Measurements from ENCODE around the gene ACTN2. TPM values are rescaled to one million over a fixed set of nuclear protein-coding genes. Genes with fewer than 3 reads are reported as not detected.

The ACTN2 gene
- total RNA-seq, 2 donors from 2014 or later: 0.07 TPM; not detected in 1

DNA sequence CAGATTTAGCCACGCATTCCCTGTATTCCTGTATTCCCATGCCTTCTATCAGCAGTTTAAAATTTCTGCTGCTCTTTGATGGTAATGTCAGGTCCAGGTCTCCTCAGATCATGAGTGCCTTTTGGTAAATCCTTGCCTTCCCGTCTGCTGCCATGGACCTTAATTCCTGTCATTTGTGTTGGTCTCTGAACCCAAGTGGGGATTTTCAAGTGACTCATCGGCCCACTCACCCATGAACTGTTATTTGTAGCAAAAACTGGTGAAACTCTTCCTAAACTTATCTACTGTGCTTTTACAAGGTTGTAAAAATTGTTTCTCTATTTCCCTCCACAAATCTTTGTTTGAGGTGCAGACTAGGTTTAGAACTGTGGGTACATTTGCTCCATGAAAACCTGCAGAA, 47.4 kb downstream of the ACTN2 start:
- ATAC-seq (replicated peaks in 1 of 2): no peak
- DNase-seq: no peak
- Mint-ChIP-seq H3K4me3 (no peak overlapping the region), H3K36me3 (ENCODE audit: insufficient read depth in 2 of 2) (no peaks in the 10 kb centered on the region), H3K27me3 (ENCODE audit: low read depth) (peaks cover 18% of the 10 kb centered on the region), H3K9me3 (no peaks in the 10 kb centered on the region), H3K27ac (no peak overlapping the region), H3K4me1 (ENCODE audit: low read depth) (peaks cover 9% of the 10 kb centered on the region)

GRCh38 chr1:236734141-236734765, 48.0 kb downstream of the ACTN2 start:
- Mint-ChIP-seq H3K4me3 (no peak overlapping the region), H3K27me3 (ENCODE audit: low read depth) (peaks cover 18% of the 10 kb centered on the region), H3K36me3 (ENCODE audit: insufficient read depth in 2 of 2) (no peaks in the 10 kb centered on the region), H3K4me1 (ENCODE audit: low read depth) (peaks cover 9% of the 10 kb centered on the region), H3K27ac (no peak overlapping the region), H3K9me3 (no peaks in the 10 kb centered on the region)
- DNase-seq: no peak
- ATAC-seq (replicated peaks in 1 of 2): peak in 1 of 2 donors; percentile 78

DNA sequence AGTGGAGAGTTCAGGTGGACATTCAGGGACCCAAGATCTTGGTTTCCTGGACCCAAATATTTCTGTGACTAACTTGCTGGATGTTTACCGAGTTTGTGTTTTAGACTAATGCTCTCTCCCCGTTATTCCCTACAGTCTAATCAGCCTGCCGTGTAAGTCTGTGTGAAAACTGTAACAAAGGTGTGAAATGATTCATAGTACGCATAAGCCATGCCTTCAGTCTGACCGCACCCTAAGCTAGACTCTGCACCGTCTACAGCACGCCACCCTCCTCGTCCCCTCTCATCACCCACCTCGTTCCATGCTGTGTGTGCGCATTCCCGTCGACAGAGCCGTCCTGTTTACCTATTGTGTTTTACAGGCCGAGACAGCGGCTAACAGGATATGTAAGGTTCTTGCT, 50.5 kb downstream of the ACTN2 start:
- no peak for ATAC-seq (replicated peaks in 1 of 2)
- H3K4me1 Mint-ChIP-seq (ENCODE audit: low read depth): peaks cover 9% of the 10 kb centered on the region
- H3K27ac Mint-ChIP-seq: no peak overlapping the region
- no peaks in the 10 kb centered on the region for H3K36me3 Mint-ChIP-seq (ENCODE audit: insufficient read depth in 2 of 2)
- peaks cover 29% of the 10 kb centered on the region for H3K27me3 Mint-ChIP-seq (ENCODE audit: low read depth)
- DNase-seq: no peak
- no peak overlapping the region for H3K4me3 Mint-ChIP-seq
- H3K9me3 Mint-ChIP-seq: no peaks in the 10 kb centered on the region

DNA sequence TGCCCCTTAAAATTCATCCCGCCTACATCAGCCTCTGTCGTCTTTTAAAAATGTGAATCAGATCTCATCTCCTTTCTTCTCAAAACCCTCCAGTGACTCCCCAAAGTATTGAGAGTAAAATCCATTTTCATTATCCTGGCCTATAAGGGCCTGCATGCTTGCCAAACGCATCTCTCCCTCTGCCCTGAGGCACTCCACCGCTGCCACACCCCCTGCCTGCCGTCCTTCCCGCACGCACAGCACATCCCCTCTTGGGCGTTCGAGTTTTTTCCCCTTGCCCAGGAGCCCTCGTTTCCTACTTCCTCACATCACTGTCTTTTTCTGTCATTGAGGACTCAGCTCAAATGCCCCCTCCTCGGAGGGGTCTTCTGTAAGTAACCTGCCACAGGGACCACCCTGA, 55.5 kb downstream of the ACTN2 start:
- Mint-ChIP-seq H3K4me1 (ENCODE audit: low read depth) (no peaks in the 10 kb centered on the region), H3K9me3 (no peaks in the 10 kb centered on the region), H3K4me3 (no peak overlapping the region), H3K27ac (no peak overlapping the region), H3K27me3 (ENCODE audit: low read depth) (peaks cover 15% of the 10 kb centered on the region), H3K36me3 (ENCODE audit: insufficient read depth in 2 of 2) (no peaks in the 10 kb centered on the region)
- DNase-seq: no peak
- ATAC-seq (replicated peaks in 1 of 2): no peak

GRCh38 chr1:236742421-236743160, 56.3 kb downstream of the ACTN2 start:
- no peak for ATAC-seq (replicated peaks in 1 of 2)
- Mint-ChIP-seq H3K4me3 (no peak overlapping the region), H3K36me3 (ENCODE audit: insufficient read depth in 2 of 2) (no peaks in the 10 kb centered on the region)

DNA sequence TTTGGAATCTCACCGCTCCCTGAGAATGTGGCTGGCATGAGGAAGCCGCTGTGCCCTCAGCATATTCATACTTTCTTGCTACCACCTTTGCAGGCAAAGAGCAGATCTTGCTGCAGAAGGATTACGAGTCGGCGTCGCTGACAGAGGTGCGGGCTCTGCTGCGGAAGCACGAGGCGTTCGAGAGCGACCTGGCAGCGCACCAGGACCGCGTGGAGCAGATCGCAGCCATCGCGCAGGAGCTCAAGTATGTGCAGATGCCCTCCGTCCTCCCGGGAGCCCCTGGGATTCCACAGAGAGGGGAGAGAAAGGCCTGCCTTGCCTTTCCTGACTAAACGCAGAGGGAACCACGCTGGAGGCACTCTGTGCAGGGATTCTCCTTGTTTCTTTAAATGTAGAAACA, 58.2 kb downstream of the ACTN2 start:
- Mint-ChIP-seq H3K36me3 (ENCODE audit: insufficient read depth in 2 of 2) (no peaks in the 10 kb centered on the region), H3K4me1 (ENCODE audit: low read depth) (no peaks in the 10 kb centered on the region), H3K4me3 (no peak overlapping the region), H3K27me3 (ENCODE audit: low read depth) (peaks cover 15% of the 10 kb centered on the region), H3K9me3 (no peaks in the 10 kb centered on the region), H3K27ac (no peak overlapping the region)
- no peak for DNase-seq
- no peak for ATAC-seq (replicated peaks in 1 of 2)

More at GRCh38 chr1:236742421-236743160, 56.3 kb downstream of the ACTN2 start:
- peaks cover 15% of the 10 kb centered on the region for H3K27me3 Mint-ChIP-seq (ENCODE audit: low read depth)
- H3K9me3 Mint-ChIP-seq: no peaks in the 10 kb centered on the region
- DNase-seq: no peak
- no peaks in the 10 kb centered on the region for H3K4me1 Mint-ChIP-seq (ENCODE audit: low read depth)
- no peak overlapping the region for H3K27ac Mint-ChIP-seq

DNA sequence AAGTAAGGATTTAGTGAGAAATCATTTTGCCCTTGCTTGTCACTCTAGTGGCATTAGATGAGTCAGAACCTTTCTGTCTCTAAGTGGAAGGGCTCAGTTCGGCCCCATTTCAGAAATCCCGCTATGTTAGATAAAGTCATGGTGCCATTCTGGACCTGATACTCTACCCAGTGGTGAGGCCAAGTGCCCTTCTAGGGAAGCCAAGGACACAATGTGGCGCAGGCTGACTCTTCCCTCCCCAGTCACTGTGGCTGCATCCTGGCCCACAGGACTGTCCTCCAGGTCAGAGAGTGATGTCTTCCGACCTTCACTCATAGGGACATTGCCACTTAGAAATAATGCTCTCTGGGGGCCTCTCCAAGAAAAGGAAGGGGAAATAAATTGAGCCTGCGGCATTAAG, 60.5 kb downstream of the ACTN2 start:
- Mint-ChIP-seq H3K27me3 (ENCODE audit: low read depth) (peaks cover 4% of the 10 kb centered on the region), H3K36me3 (ENCODE audit: insufficient read depth in 2 of 2) (no peaks in the 10 kb centered on the region), H3K27ac (no peak overlapping the region), H3K4me1 (ENCODE audit: low read depth) (no peaks in the 10 kb centered on the region), H3K4me3 (no peak overlapping the region), H3K9me3 (no peaks in the 10 kb centered on the region)
- ATAC-seq (replicated peaks in 1 of 2) (no peak), DNase-seq (no peak)

GRCh38 chr1:236747311-236747985, 61.1 kb downstream of the ACTN2 start:
- Mint-ChIP-seq H3K9me3 (no peaks in the 10 kb centered on the region), H3K27ac (no peak overlapping the region), H3K4me3 (no peak overlapping the region), H3K36me3 (ENCODE audit: insufficient read depth in 2 of 2) (no peaks in the 10 kb centered on the region), H3K27me3 (ENCODE audit: low read depth) (no peaks in the 10 kb centered on the region), H3K4me1 (ENCODE audit: low read depth) (no peaks in the 10 kb centered on the region)
- DNase-seq (no peak), ATAC-seq (replicated peaks in 1 of 2) (no peak)

DNA sequence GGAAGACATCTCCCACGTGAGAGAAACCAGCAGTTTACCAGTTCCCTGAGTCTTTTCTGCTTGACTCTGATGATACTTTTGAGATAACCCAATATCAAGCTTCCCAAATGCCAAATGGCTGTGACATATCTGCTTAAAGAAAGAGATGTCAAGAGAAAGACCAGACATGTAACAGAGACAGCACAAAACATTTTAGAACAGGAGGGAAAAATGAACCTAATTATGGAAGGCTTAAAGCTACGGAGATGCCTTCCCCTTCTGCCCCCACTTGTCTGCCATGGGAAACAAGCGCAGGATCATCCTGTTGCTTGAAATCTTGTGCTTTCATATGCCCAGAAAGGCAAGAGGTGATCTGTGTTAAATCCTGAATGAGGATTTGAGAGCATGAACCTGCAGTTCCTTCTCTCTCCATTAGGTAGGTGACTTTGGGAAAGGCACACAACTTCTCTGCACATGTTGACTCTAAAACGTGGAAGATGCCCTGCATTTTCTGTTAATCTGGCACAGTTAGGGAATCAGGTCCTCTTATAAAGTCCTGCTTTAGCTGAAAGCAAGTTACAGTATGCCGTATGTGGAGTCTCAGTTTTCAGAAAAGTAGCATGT, 62.1 kb downstream of the ACTN2 start:
- Mint-ChIP-seq H3K36me3 (ENCODE audit: insufficient read depth in 2 of 2) (no peaks in the 10 kb centered on the region), H3K4me1 (ENCODE audit: low read depth) (no peaks in the 10 kb centered on the region), H3K9me3 (no peaks in the 10 kb centered on the region), H3K27ac (no peak overlapping the region), H3K4me3 (no peak overlapping the region), H3K27me3 (ENCODE audit: low read depth) (no peaks in the 10 kb centered on the region)
- no peak for ATAC-seq (replicated peaks in 1 of 2)
- DNase-seq: no peak

DNA sequence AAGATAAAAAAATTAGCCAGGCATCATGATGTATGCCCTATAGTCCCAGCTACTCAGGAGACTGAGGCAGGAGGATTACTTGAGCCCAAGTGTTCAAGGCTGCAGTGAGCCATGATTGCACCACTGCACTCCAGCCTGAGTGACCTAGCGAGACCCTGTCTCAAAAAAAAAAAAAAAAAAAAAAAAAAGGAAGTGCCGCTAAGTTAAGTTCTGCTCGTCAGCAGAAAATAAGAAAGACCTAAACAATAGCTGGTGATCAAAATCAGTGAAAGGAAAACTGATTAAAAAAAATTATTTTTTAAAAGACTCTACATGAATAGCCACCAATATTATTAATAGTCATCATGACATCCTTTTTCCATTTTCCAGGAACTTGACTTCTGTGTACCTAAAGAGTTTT, 64.6 kb downstream of the ACTN2 start:
- Mint-ChIP-seq H3K27me3 (ENCODE audit: low read depth) (no peaks in the 10 kb centered on the region), H3K4me3 (no peak overlapping the region), H3K9me3 (no peaks in the 10 kb centered on the region), H3K4me1 (ENCODE audit: low read depth) (no peaks in the 10 kb centered on the region), H3K36me3 (ENCODE audit: insufficient read depth in 2 of 2) (no peaks in the 10 kb centered on the region), H3K27ac (no peak overlapping the region)
- ATAC-seq (replicated peaks in 1 of 2): no peak
- no peak for DNase-seq

GRCh38 chr1:236751385-236751784, 65.1 kb downstream of the ACTN2 start:
- no peak overlapping the region for H3K27ac Mint-ChIP-seq
- H3K9me3 Mint-ChIP-seq: no peaks in the 10 kb centered on the region
- ATAC-seq (replicated peaks in 1 of 2) (no peak), DNase-seq (no peak)
- H3K4me1 Mint-ChIP-seq (ENCODE audit: low read depth): no peaks in the 10 kb centered on the region
- no peak overlapping the region for H3K4me3 Mint-ChIP-seq
- H3K36me3 Mint-ChIP-seq (ENCODE audit: insufficient read depth in 2 of 2): no peaks in the 10 kb centered on the region
- no peaks in the 10 kb centered on the region for H3K27me3 Mint-ChIP-seq (ENCODE audit: low read depth)

DNA sequence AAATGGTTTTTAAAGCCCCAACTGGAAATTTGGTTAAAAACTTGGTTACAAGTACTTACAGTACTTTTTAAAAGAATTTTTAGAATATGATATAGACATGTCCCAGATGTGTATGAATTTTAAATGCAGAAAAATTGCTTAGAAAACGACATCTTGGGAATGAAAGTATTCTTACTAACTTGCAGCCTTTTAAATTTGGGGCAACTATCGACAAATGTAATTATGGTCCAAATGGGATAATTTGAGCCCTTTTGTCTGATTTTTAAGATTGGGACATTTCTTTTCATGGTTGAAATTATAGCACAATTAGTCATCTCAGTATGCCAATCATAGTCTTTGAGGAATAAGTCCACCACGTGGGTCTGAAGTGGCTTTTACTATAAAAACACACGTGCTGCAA, 65.6 kb downstream of the ACTN2 start:
- no peaks in the 10 kb centered on the region for H3K36me3 Mint-ChIP-seq (ENCODE audit: insufficient read depth in 2 of 2)
- no peaks in the 10 kb centered on the region for H3K27me3 Mint-ChIP-seq (ENCODE audit: low read depth)

DNA sequence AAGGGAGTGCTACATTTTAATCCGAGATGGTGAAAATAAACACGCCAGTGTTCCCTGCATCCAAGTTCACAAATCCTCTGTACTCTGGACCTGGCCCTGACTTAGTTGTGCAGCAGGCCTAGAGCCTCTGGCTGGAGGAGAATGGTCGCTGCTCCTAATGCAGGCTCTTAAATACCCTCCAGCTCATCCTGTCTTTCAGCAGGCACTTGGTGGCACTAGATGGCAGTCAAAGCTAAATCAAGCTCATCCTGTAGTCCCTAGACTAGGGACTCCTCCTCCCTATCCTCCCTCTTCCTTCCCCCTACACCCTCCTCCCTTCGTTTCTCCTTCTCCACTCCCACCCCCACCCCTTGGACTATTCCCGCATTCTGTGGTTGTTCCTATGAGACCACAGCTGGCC, 67.2 kb downstream of the ACTN2 start:
- no peaks in the 10 kb centered on the region for H3K4me1 Mint-ChIP-seq (ENCODE audit: low read depth)
- H3K27me3 Mint-ChIP-seq (ENCODE audit: low read depth): no peaks in the 10 kb centered on the region
- H3K4me3 Mint-ChIP-seq: no peak overlapping the region
- no peaks in the 10 kb centered on the region for H3K9me3 Mint-ChIP-seq
- ATAC-seq (replicated peaks in 1 of 2) (no peak), DNase-seq (peak in 1 of 2 donors; percentile 4)
- no peaks in the 10 kb centered on the region for H3K36me3 Mint-ChIP-seq (ENCODE audit: insufficient read depth in 2 of 2)
- no peak overlapping the region for H3K27ac Mint-ChIP-seq

More for the DNA sequence above, 65.6 kb downstream of the ACTN2 start:
- no peaks in the 10 kb centered on the region for H3K4me1 Mint-ChIP-seq (ENCODE audit: low read depth)
- H3K9me3 Mint-ChIP-seq: no peaks in the 10 kb centered on the region
- ATAC-seq (replicated peaks in 1 of 2) (no peak), DNase-seq (no peak)
- H3K27ac Mint-ChIP-seq: no peak overlapping the region
- H3K4me3 Mint-ChIP-seq: no peak overlapping the region
